CD8-positive, alpha-beta memory T cell (primary cell): ENCODE data around the gene TXK. TPM values are rescaled to one million over a fixed set of nuclear protein-coding genes. Genes with fewer than 3 reads are reported as not detected.

Experiments
- CTCF ChIA-PET: fragments of 350-600 bp; sonication (Branson Sonifier 250); formaldehyde crosslinking; loops from one replicate; lab custom pipeline; 2021; ENCODE audit warnings: antibody characterized with exemption; lab: Charles Lee
- POLR2A ChIA-PET: fragments of 350-600 bp; sonication (Branson Sonifier 250); formaldehyde crosslinking; loops from one replicate; lab custom pipeline; 2021; ENCODE audit warnings: antibody characterized with exemption; lab: Charles Lee
- DNase-seq, 5 donors: peaks; one replicate each; pipeline versions ENCODE4 v3.0.0 to v3.0.0-alpha.2; 2020 to 2022; ENCODE audit warnings: mixed read lengths in 1 of 5
- H3K27ac ChIP-seq: one replicate; pipeline ENCODE4 v1.7.0; 2013; ENCODE audit warnings: low read depth, mild to moderate bottlenecking, low read length, moderate library complexity
- H3K27me3 ChIP-seq: 2 replicates; pipeline ENCODE4 v1.7.0; 2013; ENCODE audit warnings: low read length, mild to moderate bottlenecking; ENCODE audit not compliant: insufficient read depth, poor library complexity, severe bottlenecking
- H3K36me3 ChIP-seq: 2 replicates; pipeline ENCODE4 v1.7.0; 2013; ENCODE audit warnings: mild to moderate bottlenecking, low read length, moderate library complexity; ENCODE audit not compliant: insufficient read depth
- H3K4me1 ChIP-seq: 2 replicates; pipeline ENCODE4 v1.7.0; 2013; ENCODE audit warnings: mild to moderate bottlenecking, low read length, moderate library complexity; ENCODE audit not compliant: insufficient read depth
- H3K4me3 ChIP-seq: 2 replicates; pipeline ENCODE4 v1.7.0; 2013; ENCODE audit warnings: mild to moderate bottlenecking, low read length
- H3K9me3 ChIP-seq: 2 replicates; pipeline ENCODE4 v1.7.0; 2013; ENCODE audit warnings: mild to moderate bottlenecking, low read length
- H3K27ac Mint-ChIP-seq, 8 donors: one replicate each; pipeline ENCODE4 v1.8.0; 2020 to 2021; ENCODE audit warnings: mixed read lengths in 8 of 8, mild to moderate bottlenecking in 6 of 8, inconsistent platforms in 3 of 8, moderate library complexity in 3 of 8
- H3K27me3 Mint-ChIP-seq, 2 donors: one replicate each; pipeline ENCODE4 v1.8.0; 2020 to 2021; ENCODE audit warnings: mixed read lengths in 2 of 2, mild to moderate bottlenecking in 1 of 2, moderate library complexity in 1 of 2
- H3K36me3 Mint-ChIP-seq, 3 donors: one replicate each; pipeline ENCODE4 v1.8.0; 2020 to 2021; ENCODE audit warnings: mixed read lengths in 3 of 3, inconsistent platforms in 1 of 3, mild to moderate bottlenecking in 1 of 3
- H3K4me1 Mint-ChIP-seq, 3 donors: one replicate each; pipeline ENCODE4 v1.8.0; 2020 to 2021; ENCODE audit warnings: mixed read lengths in 3 of 3, inconsistent platforms in 1 of 3, mild to moderate bottlenecking in 1 of 3
- H3K4me3 Mint-ChIP-seq, 7 donors: one replicate each; pipeline ENCODE4 v1.8.0; 2020 to 2021; ENCODE audit warnings: mixed read lengths in 7 of 7, mild to moderate bottlenecking in 6 of 7, moderate library complexity in 4 of 7, inconsistent platforms in 2 of 7
- H3K9me3 Mint-ChIP-seq, 5 donors: one replicate each; pipeline ENCODE4 v1.8.0; 2020 to 2022; ENCODE audit warnings: mixed read lengths in 5 of 5, mild to moderate bottlenecking in 3 of 5, moderate library complexity in 2 of 5, inconsistent platforms in 1 of 5
- polyA plus RNA-seq: library from polyadenylated mRNA; unstranded; fragments of 300-500 nt; fragmentation: Illumina TruSeq; gene quantifications from one replicate; pipeline ENCODE4 v1.2.3, GENCODE V29; 2021
- total RNA-seq, 2 experiments: library from RNA; stranded (reverse); gene quantifications; one replicate each; pipeline ENCODE4 v1.2.3, GENCODE V29; 2021

The TXK gene
- total and polyA plus RNA-seq, 3 experiments from 2014 or later = 6.0 to 70.0 (median 6.4) TPM

DNA sequence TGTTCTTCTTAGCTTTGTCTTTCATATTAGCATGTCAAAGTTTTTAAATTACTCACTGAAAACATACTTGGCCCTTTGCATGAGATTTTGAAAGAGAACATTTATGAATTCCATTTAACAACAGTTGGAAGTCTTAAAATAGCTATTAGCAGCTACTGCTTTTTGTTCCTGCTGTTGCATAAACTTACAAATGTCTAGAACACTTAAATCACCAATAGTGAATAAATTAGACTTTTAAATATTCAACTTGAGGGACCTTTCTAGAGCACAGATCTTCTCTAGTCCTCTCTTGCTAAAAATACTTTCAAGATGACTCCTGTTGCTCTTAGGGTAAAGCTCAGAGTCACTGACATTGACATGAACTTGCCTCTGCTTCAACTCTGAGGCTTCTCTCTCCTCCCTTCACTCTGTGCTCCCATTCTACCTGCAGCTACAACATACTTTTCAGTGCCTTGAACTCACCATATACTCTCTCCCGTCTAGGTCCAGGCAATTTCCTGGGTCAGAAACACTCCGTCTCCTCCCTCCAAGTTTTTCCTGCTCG, 15.8 kb upstream of the TXK start:
- H3K9me3 Mint-ChIP-seq = peaks cover 6 to 20% (median 17%) of the 10 kb centered on the region in 5 donors
- no peak overlapping the region for H3K27ac Mint-ChIP-seq
- H3K4me3 Mint-ChIP-seq = no peak overlapping the region
- POLR2A ChIA-PET = no interaction called here
- no peaks in the 10 kb centered on the region for H3K36me3 ChIP-seq
- H3K4me1 ChIP-seq = no peaks in the 10 kb centered on the region
- H3K27me3 Mint-ChIP-seq = peaks cover 0 to 2% of the 10 kb centered on the region in 2 donors
- H3K4me1 Mint-ChIP-seq = no peaks in the 10 kb centered on the region
- H3K36me3 Mint-ChIP-seq = peaks cover 11 to 24% (median 15%) of the 10 kb centered on the region in 3 donors
- no peaks in the 10 kb centered on the region for H3K27me3 ChIP-seq
- DNase-seq = no peak
- no peak overlapping the region for H3K27ac ChIP-seq
- H3K9me3 ChIP-seq = peaks cover 11% of the 10 kb centered on the region
- CTCF ChIA-PET = interaction anchor here (0.6 kb wide), 1 partner anchor 22 kb away, joined by 3 read pairs; no protein-coding TSS in a partner anchor
- no peak overlapping the region for H3K4me3 ChIP-seq

GRCh38 chr4:48147621-48148020, 13.6 kb upstream of the TXK start:
- Histone ChIP-seq H3K27ac (no peak overlapping the region), H3K36me3 (no peaks in the 10 kb centered on the region), H3K4me3 (no peak overlapping the region), H3K9me3 (no peaks in the 10 kb centered on the region), H3K27me3 (no peaks in the 10 kb centered on the region), H3K4me1 (no peaks in the 10 kb centered on the region)
- no peak for DNase-seq
- peaks cover 0 to 2% (median 0%) of the 10 kb centered on the region in 5 donors for H3K9me3 Mint-ChIP-seq
- no peak overlapping the region for H3K27ac Mint-ChIP-seq
- H3K36me3 Mint-ChIP-seq = peaks cover under 1 to 5% (median 2%) of the 10 kb centered on the region in 3 donors
- H3K4me3 Mint-ChIP-seq = no peak overlapping the region
- no peaks in the 10 kb centered on the region for H3K4me1 Mint-ChIP-seq
- H3K27me3 Mint-ChIP-seq = peaks cover 0 to 2% of the 10 kb centered on the region in 2 donors
- CTCF ChIA-PET = no interaction called here
- POLR2A ChIA-PET = no interaction called here

GRCh38 chr4:48141048-48141447, 7.0 kb upstream of the TXK start:
- peaks cover 47% of the 10 kb centered on the region for H3K4me1 ChIP-seq
- no peak overlapping the region for H3K27ac ChIP-seq
- no peaks in the 10 kb centered on the region for H3K27me3 ChIP-seq
- peaks cover 44 to 52% (median 51%) of the 10 kb centered on the region in 3 donors for H3K4me1 Mint-ChIP-seq
- DNase-seq = peak in 2 of 5 donors; percentile 43 to 54
- H3K4me3 Mint-ChIP-seq = no peak overlapping the region
- H3K9me3 Mint-ChIP-seq = no peaks in the 10 kb centered on the region
- H3K36me3 Mint-ChIP-seq = peaks cover 0 to 2% (median 0%) of the 10 kb centered on the region in 3 donors
- H3K4me3 ChIP-seq = no peak overlapping the region
- CTCF ChIA-PET = interaction anchor here (1.8 to 7.0 kb wide), 4 partner anchors 9 to 107 kb away, joined by 8 to 109 read pairs (median 16); no protein-coding TSS in a partner anchor
- H3K27ac Mint-ChIP-seq = peak overlapping the region in 1 of 8 donors; percentile 4
- POLR2A ChIA-PET = interaction anchor here (3.3 kb wide), 1 partner anchor 12 kb away, joined by 20 read pairs; no protein-coding TSS in a partner anchor
- H3K36me3 ChIP-seq = no peaks in the 10 kb centered on the region
- peaks cover 0 to 2% of the 10 kb centered on the region in 2 donors for H3K27me3 Mint-ChIP-seq
- H3K9me3 ChIP-seq = no peaks in the 10 kb centered on the region

- ChIA-PET POLR2A (interaction anchor here (1.2 to 3.3 kb wide), 3 partner anchors 11 to 202 kb away, joined by 3 to 20 read pairs (median 4); no protein-coding TSS in a partner anchor), CTCF (interaction anchor here (0.8 to 7.0 kb wide), 8 partner anchors 8 to 108 kb away, joined by 3 to 109 read pairs (median 8); no protein-coding TSS in a partner anchor)
- H3K27me3 Mint-ChIP-seq = no peaks in the 10 kb centered on the region
- peak overlapping the region; percentile 47 to 99 (median 92) for H3K27ac Mint-ChIP-seq
- H3K9me3 Mint-ChIP-seq = no peaks in the 10 kb centered on the region
- DNase-seq = peak in 2 of 5 donors; percentile 51 to 54
- no peaks in the 10 kb centered on the region for H3K9me3 ChIP-seq
- peaks cover 60% of the 10 kb centered on the region for H3K4me1 ChIP-seq
- no peaks in the 10 kb centered on the region for H3K27me3 ChIP-seq
- peak overlapping the region in 3 of 7 donors; percentile 65 to 74 (median 68) for H3K4me3 Mint-ChIP-seq
- no peak overlapping the region for H3K4me3 ChIP-seq
- H3K36me3 Mint-ChIP-seq = no peaks in the 10 kb centered on the region
- H3K36me3 ChIP-seq = no peaks in the 10 kb centered on the region
- no peak overlapping the region for H3K27ac ChIP-seq
- peaks cover 56 to 65% (median 63%) of the 10 kb centered on the region in 3 donors for H3K4me1 Mint-ChIP-seq
Observed at GRCh38 chr4:48139691-48140090, 5.6 kb upstream of the TXK start.

GRCh38 chr4:48138936-48139335, 4.9 kb upstream of the TXK start:
- no peaks in the 10 kb centered on the region for H3K9me3 ChIP-seq
- ChIA-PET POLR2A (interaction anchor here (1.2 to 3.3 kb wide), 4 partner anchors 10 to 203 kb away, joined by 3 to 20 read pairs (median 4); no protein-coding TSS in a partner anchor), CTCF (interaction anchor here (0.8 to 7.0 kb wide), 7 partner anchors 12 to 107 kb away, joined by 3 to 109 read pairs (median 9); no protein-coding TSS in a partner anchor)
- H3K9me3 Mint-ChIP-seq = no peaks in the 10 kb centered on the region
- H3K4me3 Mint-ChIP-seq = peak overlapping the region; percentile 41 to 74 (median 68)
- H3K4me1 ChIP-seq = peaks cover 67% of the 10 kb centered on the region
- peak overlapping the region; percentile 4 for H3K27ac ChIP-seq
- peak overlapping the region; percentile 23 for H3K4me3 ChIP-seq
- peak overlapping the region; percentile 34 to 99 (median 92) for H3K27ac Mint-ChIP-seq
- H3K4me1 Mint-ChIP-seq = peaks cover 63 to 73% (median 71%) of the 10 kb centered on the region in 3 donors
- H3K36me3 ChIP-seq = no peaks in the 10 kb centered on the region
- H3K36me3 Mint-ChIP-seq = peaks cover 0 to 2% (median 0%) of the 10 kb centered on the region in 3 donors
- no peaks in the 10 kb centered on the region for H3K27me3 Mint-ChIP-seq
- H3K27me3 ChIP-seq = no peaks in the 10 kb centered on the region
- DNase-seq = peak in 3 of 5 donors; percentile 62 to 81 (median 72)

DNA sequence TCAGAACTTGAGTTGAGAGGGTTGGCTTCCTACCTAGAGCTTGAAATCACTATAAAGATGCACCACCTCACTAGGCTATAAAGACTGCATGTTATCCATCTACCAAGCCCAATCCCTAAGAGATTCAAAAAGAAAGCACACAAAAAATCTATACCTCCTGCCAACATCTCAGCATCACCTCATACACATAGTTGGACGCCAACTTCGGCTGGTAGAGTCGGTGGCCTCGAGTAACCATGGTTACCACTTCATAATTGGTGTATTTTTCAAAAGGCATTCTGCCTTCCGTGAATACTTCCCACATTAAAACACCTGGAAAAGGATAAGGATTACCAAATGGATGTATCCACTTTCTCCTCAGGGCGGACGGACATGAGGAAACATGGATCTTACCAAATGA, 4.5 kb upstream of the TXK start:
- Mint-ChIP-seq H3K27ac (peak overlapping the region in 7 of 8 donors; percentile 83 to 99 (median 92)), H3K4me3 (peak overlapping the region; percentile 41 to 74 (median 68))

DNA sequence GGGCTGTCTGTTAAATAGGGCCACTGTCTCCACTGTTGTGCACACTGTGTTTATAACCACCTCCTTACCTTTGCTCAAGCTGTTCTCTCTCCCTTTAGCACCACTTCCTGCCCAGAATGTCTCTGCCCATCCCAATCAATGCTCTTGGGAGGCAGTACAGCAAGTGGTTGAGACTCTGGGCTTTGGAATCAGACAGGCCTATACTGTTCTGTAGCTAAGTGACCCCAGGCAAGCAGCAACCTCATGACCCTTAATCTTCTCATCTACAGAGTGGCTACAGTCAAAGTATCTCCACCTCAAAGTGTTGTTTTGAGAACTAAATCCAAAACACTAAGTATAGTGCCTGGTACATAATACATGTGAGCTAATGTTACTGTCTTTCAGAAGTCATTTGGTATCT, 3.8 kb upstream of the TXK start:
- ChIA-PET CTCF (interaction anchor here (1.2 to 7.0 kb wide), 2 partner anchors 11 to 28 kb away, joined by 3 to 109 read pairs; no protein-coding TSS in a partner anchor), POLR2A (interaction anchor here (3.3 kb wide), 1 partner anchor 9 kb away, joined by 20 read pairs; no protein-coding TSS in a partner anchor)
- peaks cover 67% of the 10 kb centered on the region for H3K4me1 ChIP-seq
- Mint-ChIP-seq H3K9me3 (no peaks in the 10 kb centered on the region), H3K4me3 (peak overlapping the region; percentile 45 to 74 (median 68)), H3K4me1 (peaks cover 67 to 83% (median 77%) of the 10 kb centered on the region in 3 donors), H3K27me3 (no peaks in the 10 kb centered on the region), H3K27ac (peak overlapping the region; percentile 83 to 99 (median 92)), H3K36me3 (peaks cover 0 to 5% (median 0%) of the 10 kb centered on the region in 3 donors)
- no peaks in the 10 kb centered on the region for H3K27me3 ChIP-seq
- peak in 1 of 5 donors; percentile 53 for DNase-seq
- H3K27ac ChIP-seq = no peak overlapping the region
- H3K36me3 ChIP-seq = no peaks in the 10 kb centered on the region
- H3K4me3 ChIP-seq = peak overlapping the region; percentile 23
- H3K9me3 ChIP-seq = no peaks in the 10 kb centered on the region

More for the DNA sequence above, 4.5 kb upstream of the TXK start:
- Histone ChIP-seq H3K27ac (peak overlapping the region; percentile 4), H3K36me3 (no peaks in the 10 kb centered on the region), H3K4me1 (peaks cover 67% of the 10 kb centered on the region), H3K9me3 (no peaks in the 10 kb centered on the region), H3K27me3 (no peaks in the 10 kb centered on the region), H3K4me3 (peak overlapping the region; percentile 23)
- H3K4me1 Mint-ChIP-seq = peaks cover 67 to 77% (median 75%) of the 10 kb centered on the region in 3 donors
- H3K9me3 Mint-ChIP-seq = no peaks in the 10 kb centered on the region
- peaks cover 0 to 5% (median 0%) of the 10 kb centered on the region in 3 donors for H3K36me3 Mint-ChIP-seq
- ChIA-PET CTCF (interaction anchor here (1.0 to 7.0 kb wide), 5 partner anchors 12 to 51 kb away, joined by 3 to 109 read pairs (median 3); no protein-coding TSS in a partner anchor), POLR2A (interaction anchor here (1.2 to 3.3 kb wide), 4 partner anchors 10 to 203 kb away, joined by 3 to 20 read pairs (median 4); no protein-coding TSS in a partner anchor)
- DNase-seq = peak in 1 of 5 donors; percentile 47
- H3K27me3 Mint-ChIP-seq = no peaks in the 10 kb centered on the region
